SK-N-DZ (cell line): ENCODE data around the gene TMEM45A.
A peak's percentile ranks its signal among the peaks of the same experiment; 100 is the strongest.
"Not testable (repeated sequence)": the region's sequence is repeated elsewhere in the genome, so short reads cannot be mapped to it uniquely, and the experiment has no call there.

Source experiments
- DNase-seq: peaks from one replicate; pipeline ENCODE4 v3.0.0-alpha.2; 2015; ENCODE audit warnings: low spot score

TMEM45A gene

DNA sequence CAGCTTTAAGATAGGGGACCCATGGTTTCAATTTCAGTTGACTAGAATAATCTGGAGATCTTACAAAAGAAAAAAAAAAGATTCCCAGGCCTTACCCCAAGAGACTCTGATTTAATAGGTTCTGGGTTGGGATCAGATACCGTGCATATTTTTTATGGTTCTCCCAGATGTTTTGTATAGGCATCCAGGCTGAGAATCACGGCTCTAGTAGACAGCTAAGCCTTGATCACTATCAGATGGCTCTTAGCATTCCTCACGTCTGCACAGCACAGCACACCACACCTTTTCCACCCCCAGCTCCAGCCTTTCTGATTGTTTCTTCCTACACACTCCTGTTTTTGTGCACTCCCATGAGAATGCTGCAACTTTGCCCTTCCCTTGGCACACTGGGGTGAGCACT, 40.8 kb downstream of the TMEM45A start:
- no peak for DNase-seq

DNA sequence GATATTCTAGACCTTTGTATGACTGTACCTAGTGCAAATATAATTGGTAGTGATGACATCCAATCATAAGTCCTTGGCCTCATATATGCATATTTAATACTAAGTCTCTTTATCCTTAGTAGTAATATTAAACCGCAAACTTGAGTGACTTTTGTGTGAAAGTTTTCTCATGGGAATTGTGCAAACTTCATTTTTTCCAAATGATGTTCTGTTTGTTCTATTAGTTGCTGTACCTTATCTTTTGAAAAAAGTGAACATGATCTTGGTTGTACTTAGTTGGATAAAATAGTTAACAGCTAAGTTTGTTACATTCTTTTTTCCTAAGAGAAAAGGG, 43.2 kb downstream of the TMEM45A start:
- no peak for DNase-seq

GRCh38 chr3:100536093-100536492, 43.7 kb downstream of the TMEM45A start:
- DNase-seq = no peak

DNA sequence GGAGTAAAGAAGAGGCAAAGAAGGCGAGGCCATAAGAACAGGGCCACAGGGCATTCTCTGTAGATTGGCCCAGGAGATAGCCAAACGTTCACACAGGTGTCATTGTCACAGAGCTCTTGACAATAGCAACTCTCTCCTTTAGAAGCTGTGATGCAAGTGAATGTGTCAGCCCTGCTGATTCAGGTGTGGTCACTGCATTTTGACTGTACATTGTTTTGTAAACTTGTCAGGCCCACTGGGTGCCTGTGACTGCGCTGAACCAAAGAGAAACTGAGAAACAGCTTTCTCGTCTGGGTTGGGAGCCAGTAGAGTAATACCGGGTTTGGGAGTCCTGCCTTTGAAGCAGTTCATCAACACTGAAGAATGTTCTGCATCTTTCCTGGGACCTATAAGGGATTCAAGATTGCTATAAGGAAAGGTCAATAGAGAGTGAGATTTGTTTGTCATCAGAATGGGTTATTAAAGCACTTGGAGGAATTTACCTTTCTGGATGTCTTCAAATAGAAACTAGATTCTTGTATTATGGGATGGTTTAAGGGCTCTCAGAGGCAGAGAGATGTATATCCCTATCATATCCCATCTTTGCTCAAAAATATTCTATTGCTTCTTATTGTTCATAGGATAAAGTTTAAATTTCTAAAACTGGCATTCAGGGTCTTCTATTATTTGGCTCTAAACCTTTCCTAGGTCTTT, 45.4 kb downstream of the TMEM45A start:
- no peak for DNase-seq

DNA sequence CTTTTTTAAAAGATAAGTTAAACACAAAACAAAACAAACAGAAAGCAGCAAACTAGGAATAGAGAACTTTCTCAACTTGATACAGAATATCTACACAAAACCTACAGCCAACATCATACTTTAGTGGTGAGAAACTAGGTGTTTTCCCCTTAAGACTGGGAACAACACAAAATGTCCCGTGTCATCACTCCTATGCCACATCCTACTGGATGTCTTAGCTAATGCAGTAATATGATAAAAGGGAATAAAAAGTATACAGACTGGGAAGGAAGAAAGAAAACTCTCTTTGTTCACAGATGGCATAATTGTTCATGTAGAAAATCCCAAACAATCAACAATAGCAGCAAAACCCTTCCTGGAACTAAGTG, 45.9 kb downstream of the TMEM45A start:
- no peak for DNase-seq

GRCh38 chr3:100540791-100541334, 48.4 kb downstream of the TMEM45A start:
- DNase-seq = no peak

DNA sequence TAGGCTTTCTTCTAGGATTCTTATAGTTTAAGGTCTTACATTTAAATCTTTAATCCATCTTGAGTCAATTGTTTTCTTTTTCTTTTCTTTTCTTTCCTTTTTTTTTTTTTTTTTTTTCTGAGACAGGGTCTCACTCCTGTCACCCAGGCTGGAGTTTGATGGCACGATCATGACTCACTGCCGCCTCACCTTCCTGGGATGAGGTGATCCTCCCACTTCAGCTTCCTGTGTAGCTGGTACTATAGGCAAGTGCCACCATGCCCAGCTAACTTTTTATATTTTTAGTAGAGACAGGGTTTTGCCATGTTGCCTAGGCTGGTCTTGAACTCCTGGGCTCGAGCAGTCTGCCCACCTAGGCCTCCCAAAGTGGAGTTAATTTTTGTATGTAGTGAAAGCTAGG, 49.0 kb downstream of the TMEM45A start:
- DNase-seq = not testable (repeated sequence)

GRCh38 chr3:100545371-100545770, 53.0 kb downstream of the TMEM45A start:
- no peak for DNase-seq

GRCh38 chr3:100546020-100546744, 53.8 kb downstream of the TMEM45A start:
- DNase-seq = no peak

GRCh38 chr3:100548053-100548452, 55.6 kb downstream of the TMEM45A start:
- peak; percentile 5 for DNase-seq

DNA sequence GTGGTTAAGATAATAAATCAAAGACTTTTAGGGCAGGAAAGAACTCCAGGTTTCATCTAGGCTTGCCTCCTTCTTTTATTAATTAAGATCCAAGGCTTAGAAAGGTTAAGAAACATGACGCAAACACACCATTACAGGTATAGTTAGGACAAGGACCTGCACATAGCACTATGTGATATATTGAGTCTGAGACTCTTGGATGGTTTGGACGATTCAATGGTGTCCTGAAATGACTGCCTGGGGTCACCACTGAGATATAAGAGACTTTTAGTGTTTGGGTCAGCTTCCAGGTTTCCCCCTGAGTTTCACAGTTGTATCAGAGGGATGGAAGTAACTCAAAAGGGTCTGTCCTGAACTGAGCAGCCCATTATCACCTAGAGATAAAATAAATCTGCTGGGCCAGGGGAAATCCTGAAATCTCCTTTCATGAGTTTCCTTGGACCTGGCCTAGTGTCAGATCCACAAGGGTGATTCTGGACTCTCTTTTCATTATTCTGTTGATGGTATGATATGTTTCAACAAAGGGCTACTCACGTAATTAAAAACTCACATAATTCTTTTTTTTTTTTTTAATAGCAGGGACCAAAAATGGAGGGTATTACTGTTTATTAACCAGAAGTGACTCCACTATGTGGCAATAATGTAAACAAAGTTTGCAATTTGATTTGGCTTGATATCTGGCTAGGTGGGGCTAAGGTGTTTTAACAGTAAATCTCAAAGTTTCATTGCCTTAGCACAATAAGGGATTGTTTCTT, 61.4 kb downstream of the TMEM45A start:
- DNase-seq = no peak

- DNase-seq = no peak
These were observed 61.9 kb downstream of the TMEM45A start for GRCh38 chr3:100554373-100554676.

GRCh38 chr3:100556673-100557310, 64.4 kb downstream of the TMEM45A start:
- no peak for DNase-seq

GRCh38 chr3:100558233-100558632, 65.8 kb downstream of the TMEM45A start:
- DNase-seq = no peak

DNA sequence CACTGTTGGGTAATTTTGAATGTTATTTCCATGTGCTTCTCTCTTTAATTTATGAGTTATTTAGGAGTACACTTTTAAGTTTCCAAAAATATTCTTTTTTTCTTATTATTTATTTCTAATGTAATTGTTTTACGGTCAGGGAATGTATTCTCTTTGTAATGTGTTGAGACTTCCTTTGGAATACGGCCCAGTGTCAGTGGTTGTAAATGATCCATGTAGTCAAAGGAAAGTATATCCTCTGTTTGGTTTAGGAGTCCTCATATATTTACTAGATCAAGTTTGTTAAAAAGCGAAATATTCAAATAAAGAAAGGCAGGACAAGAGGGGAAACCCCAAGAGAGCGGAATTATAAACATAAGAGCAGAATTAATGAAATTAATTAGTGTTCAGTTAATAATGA, 68.0 kb downstream of the TMEM45A start:
- DNase-seq = no peak

GRCh38 chr3:100561459-100562158, 69.2 kb downstream of the TMEM45A start:
- DNase-seq = no peak

GRCh38 chr3:100562224-100562857, 69.9 kb downstream of the TMEM45A start:
- DNase-seq = no peak

- DNase-seq = no peak
These were observed 70.8 kb downstream of the TMEM45A start for GRCh38 chr3:100563228-100563627.

DNA sequence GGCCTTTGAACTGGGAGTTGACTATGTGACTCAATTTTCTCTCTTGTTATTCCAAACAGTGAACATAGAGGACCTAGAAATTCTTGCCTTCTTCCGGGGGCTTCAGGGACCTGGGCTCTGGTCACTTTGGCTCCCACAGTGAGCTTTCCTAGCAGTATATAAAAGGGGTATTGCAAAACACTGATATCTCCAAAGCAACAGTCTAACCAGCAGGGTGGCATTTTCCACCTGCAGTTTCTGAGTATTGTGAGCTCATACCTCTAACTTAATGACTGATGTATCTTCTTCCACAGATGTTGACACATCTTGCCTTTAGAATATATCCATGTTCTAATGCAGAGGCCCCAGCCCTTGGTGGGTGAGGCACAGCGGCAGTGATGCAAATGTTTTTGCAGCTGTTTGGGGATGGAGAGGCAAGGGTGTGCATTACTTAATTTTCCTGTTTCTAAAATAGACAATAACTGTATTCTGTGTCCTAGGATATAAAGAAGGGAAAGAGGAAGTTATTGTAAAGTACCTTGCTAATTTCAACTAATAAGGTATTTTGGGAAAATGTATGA, 71.3 kb downstream of the TMEM45A start:
- DNase-seq = no peak

GRCh38 chr3:100570811-100571210, 78.4 kb downstream of the TMEM45A start:
- DNase-seq = no peak

GRCh38 chr3:100574536-100574935, 82.1 kb downstream of the TMEM45A start:
- no peak for DNase-seq
